ENCODE measurements around the gene PRR35. TPM values are rescaled to one million over a fixed set of nuclear protein-coding genes. Genes with fewer than 3 reads are reported as not detected.

PRR35 gene
- total RNA-seq, 1 donor from 2014 or later: 0.25 TPM

DNA sequence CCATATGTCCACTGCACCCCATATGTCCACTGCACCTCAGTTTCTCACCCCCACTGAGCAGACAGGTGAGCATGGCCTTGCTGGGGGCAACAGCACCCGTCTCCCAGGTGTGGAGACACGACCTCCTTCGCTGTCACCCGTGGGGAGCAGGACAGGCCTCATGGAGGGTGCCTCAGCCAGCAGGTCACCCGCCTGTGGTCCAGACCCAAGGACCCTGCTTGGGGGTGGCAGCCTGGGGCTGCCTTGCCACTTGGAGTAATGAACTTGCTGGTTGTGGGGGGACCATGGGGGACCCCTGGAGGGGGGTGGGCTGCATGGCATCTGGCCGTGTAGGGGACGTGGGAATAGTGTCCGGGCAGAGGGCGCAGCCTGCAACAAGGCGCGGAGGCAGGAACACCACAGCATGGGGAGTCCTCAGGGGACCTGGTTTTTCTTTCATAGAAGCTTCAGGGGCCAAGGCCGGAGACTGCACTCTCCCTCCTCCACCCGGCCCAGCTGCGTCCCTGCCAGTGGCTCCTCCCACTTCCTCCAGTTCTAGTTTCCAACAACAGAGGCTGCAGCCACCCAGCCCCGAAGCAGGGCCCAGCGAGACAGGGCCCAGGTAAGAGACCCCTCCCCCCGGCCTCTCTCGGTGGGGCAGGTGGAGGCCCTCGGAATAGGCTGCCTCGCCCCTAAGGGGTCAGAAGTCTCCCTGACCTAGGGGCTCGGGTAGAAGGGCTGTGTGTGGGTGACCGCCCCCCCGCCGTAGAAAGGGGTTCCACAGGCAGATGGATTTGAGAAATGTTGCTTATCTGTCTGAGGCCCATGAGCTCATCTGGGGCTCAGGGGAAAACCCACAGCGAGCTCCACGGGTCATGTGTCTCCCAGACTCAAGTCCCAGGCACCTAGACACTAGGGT is 6.5 kb downstream of the PRR35 start, which contains the start of gene NHLRC4:
Gene NHLRC4 (plus strand): TSS at position 531 of the 898 bp plus-strand sequence. CDS start 1,043 bp downstream, outside the sequence.
- DNase-seq (ENCODE audit: low spot score in 2 of 2, unreplicated experiment in 2 of 2): no peak
- Mint-ChIP-seq H3K27me3 (ENCODE audit: low read depth) (peaks cover 14% of the 10 kb centered on the region), H3K36me3 (no peaks in the 10 kb centered on the region), H3K27ac (peak within 1 kb of the TSS; percentile 72), H3K4me3 (peak within 1 kb of the TSS; percentile 43), H3K4me1 (peaks cover 35% of the 10 kb centered on the region), H3K9me3 (no peaks in the 10 kb centered on the region)
- TF ChIP-seq, protein P1, sequence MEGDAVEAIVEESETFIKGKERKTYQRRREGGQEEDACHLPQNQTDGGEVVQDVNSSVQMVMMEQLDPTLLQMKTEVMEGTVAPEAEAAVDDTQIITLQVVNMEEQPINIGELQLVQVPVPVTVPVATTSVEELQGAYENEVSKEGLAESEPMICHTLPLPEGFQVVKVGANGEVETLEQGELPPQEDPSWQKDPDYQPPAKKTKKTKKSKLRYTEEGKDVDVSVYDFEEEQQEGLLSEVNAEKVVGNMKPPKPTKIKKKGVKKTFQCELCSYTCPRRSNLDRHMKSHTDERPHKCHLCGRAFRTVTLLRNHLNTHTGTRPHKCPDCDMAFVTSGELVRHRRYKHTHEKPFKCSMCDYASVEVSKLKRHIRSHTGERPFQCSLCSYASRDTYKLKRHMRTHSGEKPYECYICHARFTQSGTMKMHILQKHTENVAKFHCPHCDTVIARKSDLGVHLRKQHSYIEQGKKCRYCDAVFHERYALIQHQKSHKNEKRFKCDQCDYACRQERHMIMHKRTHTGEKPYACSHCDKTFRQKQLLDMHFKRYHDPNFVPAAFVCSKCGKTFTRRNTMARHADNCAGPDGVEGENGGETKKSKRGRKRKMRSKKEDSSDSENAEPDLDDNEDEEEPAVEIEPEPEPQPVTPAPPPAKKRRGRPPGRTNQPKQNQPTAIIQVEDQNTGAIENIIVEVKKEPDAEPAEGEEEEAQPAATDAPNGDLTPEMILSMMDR (IDR thresholded peaks at IDR 0.05; ENCODE audit: unreplicated experiment): no peak

DNA sequence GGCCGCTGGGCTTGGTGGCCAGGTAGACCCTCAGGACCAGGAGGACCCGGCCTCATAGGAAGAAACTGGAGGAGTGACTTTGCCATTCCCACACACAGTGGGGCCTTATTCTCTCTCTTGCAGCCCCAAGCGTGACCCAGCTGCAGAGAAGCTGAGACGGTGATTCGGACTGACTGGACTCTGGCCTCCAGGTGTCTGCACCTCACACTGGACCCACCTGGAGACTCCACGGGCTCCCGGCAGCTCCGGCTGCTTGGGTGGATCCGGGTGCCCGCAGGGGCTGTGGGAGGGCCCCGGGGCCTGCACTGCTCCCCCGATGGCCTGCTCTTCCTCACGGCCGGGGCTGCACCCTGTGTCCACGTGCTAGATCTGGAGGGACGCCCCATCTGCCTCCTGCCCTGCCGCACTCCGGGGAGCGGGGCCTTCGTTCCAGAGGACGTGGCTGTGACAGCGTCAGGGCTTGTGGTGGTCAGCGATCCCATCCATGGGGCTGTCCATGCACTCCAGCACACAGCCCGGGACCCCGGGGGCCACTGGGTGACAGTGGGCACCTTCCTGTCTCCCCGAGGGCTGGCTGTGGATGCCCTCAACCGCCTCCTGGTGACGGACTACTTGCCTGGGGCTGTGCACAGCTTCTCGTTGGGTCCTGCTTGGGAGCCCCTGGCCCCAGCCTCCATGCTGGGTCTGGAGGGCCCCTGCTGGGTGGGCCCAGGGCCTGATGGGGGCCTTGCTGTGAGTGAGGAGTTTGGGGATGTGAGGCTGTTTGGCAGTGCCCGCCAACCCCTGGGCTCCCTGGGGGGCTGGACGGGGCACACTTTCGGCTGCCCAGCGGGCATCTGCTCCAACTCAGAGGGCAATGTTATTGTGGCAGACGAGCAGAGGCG is 7.4 kb downstream of the PRR35 start:
- no peak for DNase-seq (ENCODE audit: low spot score in 2 of 2, unreplicated experiment in 2 of 2)
- TF ChIP-seq, protein P1 (IDR thresholded peaks at IDR 0.05; ENCODE audit: unreplicated experiment): no peak
- Mint-ChIP-seq H3K9me3 (no peaks in the 10 kb centered on the region), H3K4me3 (peak overlapping the region; percentile 43), H3K27me3 (ENCODE audit: low read depth) (peaks cover 5% of the 10 kb centered on the region), H3K4me1 (peaks cover 38% of the 10 kb centered on the region), H3K36me3 (no peaks in the 10 kb centered on the region), H3K27ac (peak overlapping the region; percentile 72)

DNA sequence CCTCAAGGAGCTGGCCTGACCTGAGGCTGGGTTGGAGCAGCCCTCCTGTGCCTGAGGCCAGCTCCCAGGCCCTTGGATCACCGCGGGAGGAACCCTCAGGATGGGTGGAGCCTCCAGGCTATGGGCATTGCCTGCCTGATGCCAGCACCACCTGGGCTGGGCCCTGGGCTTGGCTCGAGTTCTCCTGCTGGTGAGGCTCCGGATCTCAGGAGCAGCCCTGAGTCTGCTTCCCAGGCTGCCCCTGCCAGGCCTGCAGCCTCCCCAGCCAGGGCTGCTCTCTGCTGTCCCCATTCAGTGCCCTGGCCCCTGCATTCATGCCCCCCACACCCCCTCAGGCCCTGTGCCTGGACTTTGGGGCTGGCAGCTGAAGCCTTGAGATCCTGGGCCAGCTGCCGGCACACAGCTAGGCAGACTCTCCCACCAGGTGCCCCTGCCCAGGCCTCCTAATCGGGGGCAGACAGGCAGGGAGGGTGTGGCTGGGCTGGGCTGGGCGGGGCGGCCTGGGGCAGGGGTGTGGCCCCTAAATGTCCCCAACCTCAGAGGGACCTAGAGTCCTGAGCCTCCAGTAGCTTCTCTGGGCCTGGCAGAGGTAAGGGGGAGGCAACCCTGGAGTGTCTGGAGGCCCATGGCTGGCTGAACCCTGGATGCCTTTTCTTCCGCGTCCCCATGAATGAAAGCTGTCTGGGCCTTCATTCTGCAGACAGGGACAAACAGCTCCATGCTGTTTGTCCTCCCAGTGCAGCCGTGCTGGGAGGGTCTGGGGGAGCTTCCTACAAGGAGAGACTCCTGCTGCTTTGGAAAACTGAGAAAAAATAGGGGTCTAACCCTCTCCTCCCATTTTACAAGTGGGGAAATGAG is 8.4 kb downstream of the PRR35 start:
- peaks cover 38% of the 10 kb centered on the region for H3K4me1 Mint-ChIP-seq
- no peaks in the 10 kb centered on the region for H3K36me3 Mint-ChIP-seq
- DNase-seq (ENCODE audit: low spot score in 2 of 2, unreplicated experiment in 2 of 2): no peak
- TF ChIP-seq, protein P1 (IDR thresholded peaks at IDR 0.05; ENCODE audit: unreplicated experiment): no peak
- no peaks in the 10 kb centered on the region for H3K9me3 Mint-ChIP-seq
- no peaks in the 10 kb centered on the region for H3K27me3 Mint-ChIP-seq (ENCODE audit: low read depth)
- peak overlapping the region; percentile 86 for H3K4me3 Mint-ChIP-seq
- peak overlapping the region; percentile 96 for H3K27ac Mint-ChIP-seq

DNA sequence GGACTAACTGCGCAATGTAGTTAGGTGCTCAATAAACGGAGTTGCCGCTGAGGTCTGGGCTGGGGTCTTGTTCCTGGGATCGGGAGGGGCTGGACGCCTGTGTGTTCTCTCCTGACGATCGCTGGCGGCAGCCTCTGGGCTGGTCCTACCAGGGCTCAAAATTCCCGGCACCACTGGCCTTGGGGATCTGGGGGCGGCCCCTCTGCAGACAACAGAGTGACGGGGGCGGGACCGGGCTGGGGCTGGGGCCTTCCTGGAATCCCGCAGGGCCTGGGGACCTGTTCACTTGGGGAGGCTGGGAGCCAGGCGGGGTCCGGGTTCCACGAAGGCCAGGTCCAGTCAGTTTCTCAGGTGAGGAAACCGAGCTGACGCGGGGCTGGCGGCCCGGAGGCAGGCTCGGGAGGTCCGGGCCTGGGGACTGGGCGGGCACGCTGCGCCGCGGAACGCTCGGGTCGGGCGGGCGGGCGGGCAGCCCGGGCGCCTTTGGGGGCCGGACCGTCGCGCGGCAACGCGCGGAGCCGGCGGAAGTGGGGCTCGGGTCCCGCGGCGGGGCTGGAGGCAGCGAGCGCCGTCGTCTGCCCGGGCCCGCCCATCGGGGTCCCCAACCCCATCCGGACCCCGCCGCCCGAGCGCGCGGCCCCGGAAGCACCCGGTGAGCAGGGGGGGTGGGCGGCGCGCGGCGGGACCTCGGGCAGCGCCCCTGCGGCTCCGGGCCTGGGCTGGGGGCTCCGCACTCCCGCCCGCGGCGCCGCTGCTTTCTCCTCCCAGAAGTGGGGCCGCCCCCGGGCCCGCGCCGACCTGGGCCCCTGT is 9.5 kb downstream of the PRR35 start, which contains the start of gene PIGQ:
Gene PIGQ (plus strand): TSS at position 524 of the 810 bp plus-strand sequence. CDS start 4,107 bp downstream, outside the sequence.
- peak in 1 of 2 experiments; percentile 72 for DNase-seq (ENCODE audit: low spot score in 2 of 2, unreplicated experiment in 2 of 2)
- Mint-ChIP-seq H3K27me3 (ENCODE audit: low read depth) (no peaks in the 10 kb centered on the region), H3K27ac (peak within 1 kb of the TSS; percentile 96), H3K4me3 (peak within 1 kb of the TSS; percentile 86), H3K36me3 (no peaks in the 10 kb centered on the region), H3K9me3 (no peaks in the 10 kb centered on the region), H3K4me1 (peaks cover 38% of the 10 kb centered on the region)
- TF ChIP-seq, protein P1 (IDR thresholded peaks at IDR 0.05; ENCODE audit: unreplicated experiment): no peak
